GM23338 (cell line): ENCODE results near the gene COL4A1.

ENCODE experiments used
- CREB1 ChIP-seq: fragments of 250-450 bp; sonication (Bioruptor Pico); IDR thresholded peaks from 2 replicates; pipeline ENCODE4 v1.5.0; 2020; ENCODE audit warnings: low read depth, mild to moderate bottlenecking, moderate library complexity
- CTCF ChIP-seq, 2 experiments: fragments of 200-600 bp in 1 of 2; sonication (generic) in 1 of 2; conservative IDR thresholded peaks; 2 replicates each; pipeline versions ENCODE4 v1.5.1 to v1.6.1; 2016 to 2017; ENCODE audit warnings: antibody characterized with exemption in 2 of 2, low read depth in 2 of 2, mild to moderate bottlenecking in 2 of 2, moderate library complexity in 1 of 2
- ETS1 ChIP-seq: IDR thresholded peaks from 2 replicates; pipeline ENCODE4 v1.6.1; 2016; ENCODE audit warnings: antibody characterized with exemption
- EZH2 ChIP-seq: fragments of 200-600 bp; sonication (generic); IDR thresholded peaks from one replicate; pipeline ENCODE4 v1.8.0; 2017; ENCODE audit warnings: antibody characterized with exemption, mild to moderate bottlenecking, low read depth; ENCODE audit not compliant: unreplicated experiment
- EZH2phosphoT487 ChIP-seq: fragments of 200-600 bp; sonication (generic); IDR thresholded peaks from one replicate; pipeline ENCODE4 v1.8.1; 2018; ENCODE audit warnings: antibody characterized with exemption; ENCODE audit not compliant: unreplicated experiment
- ZNF114 ChIP-seq: fragments of 250-450 bp; sonication (Bioruptor Pico); IDR thresholded peaks from 2 replicates; pipeline ENCODE4 v1.5.0; 2020; ENCODE audit warnings: mild to moderate bottlenecking, moderate library complexity
- ZNF331 ChIP-seq: fragments of 250-450 bp; sonication (Bioruptor Pico); IDR thresholded peaks from 2 replicates; pipeline ENCODE4 v1.5.0; 2020; ENCODE audit warnings: low read depth, mild to moderate bottlenecking, moderate library complexity

GRCh38 chr13:110232756-110233155 is 74.2 kb downstream of the COL4A1 start:
- TF ChIP-seq ETS1 (no peak), EZH2 (no peak), CTCF (conservative IDR thresholded peaks at IDR 0.05; ENCODE audit: low read depth in 2 of 2) (no peak), EZH2phosphoT487 (no peak), ZNF331 (CRISPR knock-in tag) (no peak), ZNF114 (CRISPR knock-in tag) (no peak), CREB1 (CRISPR knock-in tag) (no peak)
